ENCODE results near the gene TRIM66.

Gene TRIM66

GRCh38 chr11:8613036-8613435 lies 69.4 kb downstream of the TRIM66 start:
- Histone ChIP-seq H3K4me3 (ENCODE audit: low read depth in 1 of 2, low read length in 2 of 2) (no peak overlapping the region), H3K4me1 (ENCODE audit: insufficient read depth, low read length) (no peaks in the 10 kb centered on the region), H3K9ac (ENCODE audit: low read depth, low read length) (no peak overlapping the region), H4K20me1 (ENCODE audit: insufficient read depth, low read length) (no peaks in the 10 kb centered on the region), H3K9me3 (ENCODE audit: insufficient read depth, low read length, severe bottlenecking) (no peaks in the 10 kb centered on the region), H3K27ac (ENCODE audit: low read length) (no peak overlapping the region), H3K27me3 (ENCODE audit: insufficient read depth, low read length, poor library complexity) (peaks cover 2% of the 10 kb centered on the region), H3K36me3 (ENCODE audit: insufficient read depth, low read length) (peaks cover 10% of the 10 kb centered on the region; the same call in 1 of the 2 replicates), H3K79me2 (ENCODE audit: insufficient read depth, low read length) (no peaks in the 10 kb centered on the region), H3K4me2 (ENCODE audit: insufficient read depth, low read length) (no peak overlapping the region), H2AFZ (ENCODE audit: low read depth, low read length) (no peak overlapping the region)
- DNase-seq (no peak), ATAC-seq (ENCODE audit: insufficient read depth, low read depth) (no peak)
- TF ChIP-seq CTCF (IDR thresholded peaks at IDR 0.05; ENCODE audit: borderline replicate concordance, extremely low read depth, low read length, poor library complexity, severe bottlenecking) (no peak), EZH2 (IDR thresholded peaks at IDR 0.05; ENCODE audit: borderline replicate concordance, low read depth, low read length, severe bottlenecking) (no peak)

- H3K27me3 ChIP-seq (ENCODE audit: insufficient read depth, low read length, poor library complexity), result peaks cover 3% of the 10 kb centered on the region
- no peak overlapping the region for H3K9ac ChIP-seq (ENCODE audit: low read depth, low read length)
- H3K9me3 ChIP-seq (ENCODE audit: insufficient read depth, low read length, severe bottlenecking), result no peaks in the 10 kb centered on the region
- no peak for ATAC-seq (ENCODE audit: insufficient read depth, low read depth)
- H3K27ac ChIP-seq (ENCODE audit: low read length), result no peak overlapping the region
- DNase-seq, result no peak
- no peaks in the 10 kb centered on the region for H4K20me1 ChIP-seq (ENCODE audit: insufficient read depth, low read length)
- no peak overlapping the region for H2AFZ ChIP-seq (ENCODE audit: low read depth, low read length)
- no peaks in the 10 kb centered on the region for H3K79me2 ChIP-seq (ENCODE audit: insufficient read depth, low read length)
- no peaks in the 10 kb centered on the region for H3K4me1 ChIP-seq (ENCODE audit: insufficient read depth, low read length)
- H3K36me3 ChIP-seq (ENCODE audit: insufficient read depth, low read length), result peaks cover 6% of the 10 kb centered on the region; the same call in 1 of the 2 replicates
- no peak overlapping the region for H3K4me2 ChIP-seq (ENCODE audit: insufficient read depth, low read length)
- TF ChIP-seq EZH2 (IDR thresholded peaks at IDR 0.05; ENCODE audit: borderline replicate concordance, low read depth, low read length, severe bottlenecking) (no peak), CTCF (IDR thresholded peaks at IDR 0.05; ENCODE audit: borderline replicate concordance, extremely low read depth, low read length, poor library complexity, severe bottlenecking) (no peak)
- H3K4me3 ChIP-seq (ENCODE audit: low read depth in 1 of 2, low read length in 2 of 2), result no peak overlapping the region
These were observed 69.9 kb downstream of the TRIM66 start for GRCh38 chr11:8612522-8612921.

- Histone ChIP-seq H3K4me3 (ENCODE audit: low read depth in 1 of 2, low read length in 2 of 2) (no peak overlapping the region), H2AFZ (ENCODE audit: low read depth, low read length) (no peak overlapping the region), H3K9me3 (ENCODE audit: insufficient read depth, low read length, severe bottlenecking) (no peaks in the 10 kb centered on the region), H3K4me2 (ENCODE audit: insufficient read depth, low read length) (no peak overlapping the region), H3K79me2 (ENCODE audit: insufficient read depth, low read length) (no peaks in the 10 kb centered on the region), H3K27me3 (ENCODE audit: insufficient read depth, low read length, poor library complexity) (peaks cover 7% of the 10 kb centered on the region), H3K36me3 (ENCODE audit: insufficient read depth, low read length) (no peaks in the 10 kb centered on the region), H4K20me1 (ENCODE audit: insufficient read depth, low read length) (no peaks in the 10 kb centered on the region), H3K9ac (ENCODE audit: low read depth, low read length) (no peak overlapping the region), H3K27ac (ENCODE audit: low read length) (no peak overlapping the region), H3K4me1 (ENCODE audit: insufficient read depth, low read length) (no peaks in the 10 kb centered on the region)
- ATAC-seq (ENCODE audit: insufficient read depth, low read depth), result peak; percentile 64; the same call in 2 of the 3 replicates
- no peak for TF ChIP-seq CTCF (IDR thresholded peaks at IDR 0.05; ENCODE audit: borderline replicate concordance, extremely low read depth, low read length, poor library complexity, severe bottlenecking)
- TF ChIP-seq EZH2 (IDR thresholded peaks at IDR 0.05; ENCODE audit: borderline replicate concordance, low read depth, low read length, severe bottlenecking), result no peak
- peak; percentile 46 for DNase-seq
These were observed 71.8 kb downstream of the TRIM66 start for GRCh38 chr11:8610532-8611116.
